DMS153 treated with DMSO at 0.1 percent for 48 hours (cell line): ENCODE data around the gene VSIG8.

Experiments
- DNase-seq: peaks from one replicate; lab custom pipeline; 2025; ENCODE audit not compliant: unreplicated experiment; lab: John Stamatoyannopoulos, UW

The VSIG8 gene

DNA sequence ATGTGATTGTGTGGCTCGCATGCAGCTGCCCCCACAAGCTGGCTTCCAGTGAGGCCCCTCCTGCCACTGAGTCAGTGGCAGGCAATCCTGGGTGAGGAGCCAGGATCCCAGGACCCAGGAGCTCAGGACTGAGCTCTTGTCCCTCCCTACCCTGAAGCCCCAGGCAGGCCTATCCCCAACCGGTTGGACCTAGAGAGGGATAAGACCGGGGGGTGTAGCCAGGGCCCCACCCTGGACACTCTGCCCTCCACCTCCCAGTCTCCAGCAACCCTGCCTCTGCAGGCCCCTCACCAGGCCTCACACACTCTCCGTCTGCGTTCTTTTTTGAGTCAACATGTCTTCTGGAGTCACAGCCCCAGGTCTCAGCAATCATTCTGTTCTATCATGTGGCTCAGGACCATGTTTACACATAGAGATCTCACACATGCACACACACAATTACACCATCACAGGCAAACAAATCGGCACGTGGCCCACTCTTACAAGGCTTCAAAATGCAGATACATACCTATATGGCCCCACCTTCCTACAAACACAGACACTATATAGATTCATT lies 2.6 kb downstream of the VSIG8 start:
- no peak for DNase-seq

DNA sequence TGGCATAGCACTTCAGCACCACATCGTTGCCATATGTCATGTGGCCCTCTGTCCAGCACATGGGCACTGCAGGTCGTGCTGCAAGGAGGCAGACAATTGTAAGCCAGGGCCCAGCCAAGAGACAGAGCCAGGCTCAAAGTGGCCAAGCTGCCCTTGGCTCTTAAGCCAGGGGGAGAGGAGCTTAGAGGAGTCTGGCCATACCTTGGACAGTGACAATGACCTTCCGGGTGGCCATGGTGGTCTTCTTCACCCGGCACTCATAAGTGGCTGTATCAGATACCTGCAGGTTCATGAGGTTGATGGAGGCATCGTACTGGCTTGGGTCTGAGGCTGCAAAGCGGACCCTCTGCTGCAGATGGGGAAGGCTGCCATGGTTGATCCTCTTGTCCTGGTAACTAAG lies 4.6 kb downstream of the VSIG8 start:
- no peak for DNase-seq

DNA sequence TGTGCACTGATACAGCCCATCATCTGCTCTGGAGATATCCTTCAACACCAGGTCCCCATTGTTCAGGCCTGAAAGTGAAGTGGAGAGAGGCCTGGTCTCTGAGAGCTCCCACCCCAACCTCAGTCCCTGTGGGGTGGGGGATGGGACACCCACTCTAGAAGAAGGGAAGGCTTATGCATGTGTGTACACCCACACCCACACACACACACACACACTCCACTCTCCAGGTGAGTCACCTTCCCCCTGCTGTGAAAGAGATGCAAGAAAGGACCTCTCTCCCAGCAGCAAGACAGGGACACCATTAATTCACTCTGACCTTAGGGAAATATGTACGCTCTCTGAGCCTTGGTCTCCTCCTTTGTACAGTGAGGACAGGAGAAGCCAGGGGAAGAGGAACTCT lies 5.9 kb downstream of the VSIG8 start:
- DNase-seq, result no peak

DNA sequence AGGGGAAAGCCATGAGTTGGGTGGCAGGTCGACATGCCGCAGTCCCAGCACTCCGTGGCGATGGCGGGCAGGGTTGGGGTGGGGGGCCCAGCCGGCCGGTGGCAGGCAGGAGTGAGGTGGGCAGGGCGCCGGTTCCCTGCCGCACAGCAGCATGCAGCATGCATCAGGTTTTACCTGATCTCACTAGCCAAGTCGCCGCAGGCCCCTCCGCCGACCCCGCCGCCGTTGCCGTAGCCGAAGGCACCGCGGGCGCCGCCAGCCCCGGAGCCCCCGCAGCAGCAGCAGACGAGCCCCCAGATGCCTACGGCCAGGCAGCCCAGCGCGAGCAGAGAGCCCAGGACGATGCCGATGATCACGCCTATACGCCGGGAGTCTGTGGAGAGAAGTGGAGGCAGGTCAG lies 6.7 kb downstream of the VSIG8 start:
- no peak for DNase-seq

DNA sequence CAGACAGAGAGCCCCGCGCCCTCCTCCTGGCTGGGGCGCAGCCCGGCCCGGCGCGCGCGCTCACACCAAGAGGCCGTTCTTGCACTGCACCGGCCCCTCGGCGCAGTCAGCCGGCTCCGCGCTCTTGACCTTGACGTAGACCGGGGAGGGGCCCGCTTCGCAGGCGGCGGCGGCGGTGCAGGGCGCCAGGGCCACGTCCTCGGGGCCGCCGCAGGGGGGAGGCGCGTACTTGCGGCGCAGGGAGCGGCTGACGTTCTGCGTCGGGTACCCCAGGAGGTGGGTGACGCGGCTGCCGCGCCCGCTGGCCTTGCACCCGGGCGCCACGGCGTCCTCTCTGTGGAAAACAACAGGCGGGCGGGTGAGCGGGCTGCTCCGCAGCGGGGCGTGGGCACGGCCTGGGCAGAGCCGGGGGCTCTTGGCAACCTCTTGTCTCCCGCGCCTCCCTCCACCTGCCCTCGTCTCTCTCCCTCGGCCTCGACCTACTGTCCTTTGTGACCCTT lies 7.7 kb downstream of the VSIG8 start:
- DNase-seq, result peak; percentile 69

DNA sequence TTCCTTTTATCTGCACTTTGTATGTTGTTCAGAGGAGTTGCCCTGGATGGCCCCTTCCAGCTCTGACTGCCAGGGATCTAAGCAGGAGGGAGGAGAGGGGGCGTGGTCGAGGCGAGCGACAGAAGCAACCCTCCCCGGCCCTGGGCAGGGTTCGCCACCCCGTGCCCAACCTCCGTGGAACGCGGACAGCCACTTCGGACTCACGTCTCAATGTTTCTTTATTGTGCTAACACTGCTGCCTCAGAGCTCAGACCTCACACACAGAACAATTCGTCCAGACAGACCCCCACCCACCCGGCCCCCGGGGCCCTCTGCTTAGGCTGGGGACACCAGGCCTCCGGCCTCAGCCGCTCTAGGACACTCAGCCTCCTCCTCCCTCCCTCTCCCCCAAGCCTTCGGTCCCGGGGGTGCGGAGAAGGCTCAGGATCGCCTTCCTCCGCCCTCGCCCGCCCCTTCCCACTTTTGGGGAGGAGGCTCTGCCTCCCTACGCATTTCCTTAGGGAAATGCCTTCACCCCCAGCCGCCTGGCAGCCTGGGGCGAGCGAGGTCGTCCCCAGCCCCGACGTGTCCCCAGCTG lies 8.3 kb downstream of the VSIG8 start:
- DNase-seq, result peak; percentile 71

DNA sequence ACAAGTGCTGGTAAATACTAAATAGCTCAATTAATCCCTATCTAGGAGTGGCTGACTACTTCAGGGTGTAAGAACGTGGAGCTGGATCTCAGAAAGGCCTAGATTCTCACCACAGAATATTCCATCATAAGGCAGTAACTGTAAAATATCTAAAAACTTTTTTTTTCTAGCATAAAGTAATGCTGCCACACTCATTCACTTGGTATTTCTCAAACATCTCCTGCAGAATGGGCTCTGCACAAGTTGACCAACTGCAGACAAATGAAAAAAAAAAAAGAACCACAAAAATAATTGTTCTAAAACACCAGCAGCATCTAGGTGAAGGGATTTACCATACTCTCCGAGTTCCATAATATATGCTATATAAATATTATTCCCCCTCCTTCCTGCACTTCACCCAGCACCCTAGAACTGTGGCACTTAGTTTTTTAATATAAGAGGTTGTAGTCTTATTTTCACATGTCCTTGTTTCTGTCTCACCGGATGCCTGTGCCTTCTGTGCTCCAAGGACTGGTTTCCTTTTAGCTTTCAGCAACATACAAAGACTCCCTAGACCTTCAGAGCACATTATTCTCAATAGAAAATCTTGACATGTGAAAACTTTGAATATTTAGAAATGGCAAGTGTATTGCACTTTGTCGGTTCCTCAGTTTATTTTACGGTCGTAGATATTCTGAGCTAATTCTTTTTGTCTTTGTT lies 8.9 kb downstream of the VSIG8 start:
- DNase-seq, result peak; percentile 71

DNA sequence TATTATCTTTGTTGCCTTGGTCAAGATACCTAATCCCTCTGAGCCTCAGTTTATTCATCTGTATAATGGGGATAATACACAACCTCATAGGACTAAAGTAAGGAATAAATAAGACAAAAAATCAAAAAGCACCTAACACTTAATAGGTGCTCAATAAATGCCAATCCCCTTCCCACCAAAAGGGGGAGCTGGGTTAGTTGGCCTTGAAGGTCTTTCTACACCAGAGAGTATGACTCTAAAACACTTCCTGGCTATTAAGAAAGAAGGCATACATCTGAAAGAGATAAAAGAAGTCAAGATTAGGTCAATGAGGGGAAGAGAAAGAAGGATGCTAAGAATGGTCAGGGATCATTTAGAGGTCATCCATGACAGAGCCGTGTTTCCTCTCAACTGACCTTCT lies 11.1 kb downstream of the VSIG8 start:
- DNase-seq, result no peak

DNA sequence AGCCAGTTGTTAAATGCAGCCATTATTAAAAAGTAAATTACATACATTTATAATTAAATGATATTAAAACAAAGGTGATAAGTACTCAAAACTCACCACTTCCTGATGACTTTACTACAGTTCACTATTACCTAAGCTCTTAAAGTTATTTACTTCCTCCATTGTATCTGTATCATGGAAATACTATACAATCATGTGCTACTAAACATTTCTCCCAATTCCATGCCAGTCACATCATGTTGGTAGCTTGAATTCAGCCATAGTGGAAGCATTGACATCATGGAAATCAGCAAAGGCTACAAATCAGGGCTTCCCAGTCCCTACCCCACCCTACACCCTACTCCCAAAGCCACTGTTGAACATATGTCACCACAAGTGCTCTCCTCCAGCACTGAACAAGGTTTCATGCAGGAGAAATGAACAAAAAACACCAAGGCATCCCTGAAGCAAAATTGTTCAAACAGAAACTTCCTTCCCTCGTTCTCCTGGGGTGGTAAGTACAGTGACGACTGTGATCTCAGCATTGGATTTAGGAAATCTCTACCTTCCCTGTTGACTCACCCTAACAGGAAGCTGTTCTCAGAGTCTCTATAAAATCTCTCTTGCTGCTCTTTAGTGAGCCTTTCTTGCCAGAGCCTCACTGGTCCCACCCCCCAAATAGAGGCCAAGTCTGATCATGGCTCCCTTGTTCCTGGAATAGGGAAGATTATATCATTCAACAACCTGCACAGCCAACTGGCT lies 12.7 kb downstream of the VSIG8 start:
- no peak for DNase-seq

DNA sequence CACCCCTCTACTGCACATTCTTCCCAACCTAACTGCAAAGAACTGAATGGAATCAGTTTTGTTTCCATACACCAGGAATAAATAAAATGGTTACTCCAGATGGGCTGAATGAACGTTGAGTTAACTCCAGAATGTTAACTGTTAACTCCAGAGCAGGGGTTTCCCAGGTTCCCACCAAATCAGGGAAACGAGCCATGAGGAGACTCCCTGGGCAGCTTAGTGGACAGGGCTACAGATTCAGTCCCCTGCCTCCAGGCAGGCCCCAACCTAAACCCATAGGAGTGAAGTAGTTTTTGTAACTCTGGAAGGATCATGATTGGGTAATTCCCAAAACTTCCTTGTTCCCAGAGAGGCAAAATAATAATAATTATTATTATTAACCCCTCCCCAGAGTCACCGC lies 14.1 kb downstream of the VSIG8 start:
- no peak for DNase-seq

DNA sequence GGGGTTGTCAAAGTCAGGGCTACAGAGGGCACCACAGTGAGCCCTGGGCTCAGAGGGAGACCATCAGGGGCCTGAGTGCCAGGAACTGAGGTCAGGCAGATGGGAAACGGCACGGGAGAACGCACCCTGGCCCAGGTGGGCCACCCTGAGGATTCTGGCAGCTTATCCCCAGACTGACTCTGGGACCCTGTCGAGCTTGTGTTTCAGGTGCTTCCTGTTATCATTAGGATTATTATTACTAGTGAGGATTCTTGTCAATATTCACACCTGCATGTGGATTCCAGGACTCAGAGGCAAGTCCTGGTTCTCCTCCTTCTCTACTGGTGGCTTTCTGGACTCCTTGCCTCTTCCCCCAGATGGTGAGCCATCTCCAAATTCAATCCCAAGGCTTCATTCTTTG lies 15.2 kb downstream of the VSIG8 start:
- no peak for DNase-seq

DNA sequence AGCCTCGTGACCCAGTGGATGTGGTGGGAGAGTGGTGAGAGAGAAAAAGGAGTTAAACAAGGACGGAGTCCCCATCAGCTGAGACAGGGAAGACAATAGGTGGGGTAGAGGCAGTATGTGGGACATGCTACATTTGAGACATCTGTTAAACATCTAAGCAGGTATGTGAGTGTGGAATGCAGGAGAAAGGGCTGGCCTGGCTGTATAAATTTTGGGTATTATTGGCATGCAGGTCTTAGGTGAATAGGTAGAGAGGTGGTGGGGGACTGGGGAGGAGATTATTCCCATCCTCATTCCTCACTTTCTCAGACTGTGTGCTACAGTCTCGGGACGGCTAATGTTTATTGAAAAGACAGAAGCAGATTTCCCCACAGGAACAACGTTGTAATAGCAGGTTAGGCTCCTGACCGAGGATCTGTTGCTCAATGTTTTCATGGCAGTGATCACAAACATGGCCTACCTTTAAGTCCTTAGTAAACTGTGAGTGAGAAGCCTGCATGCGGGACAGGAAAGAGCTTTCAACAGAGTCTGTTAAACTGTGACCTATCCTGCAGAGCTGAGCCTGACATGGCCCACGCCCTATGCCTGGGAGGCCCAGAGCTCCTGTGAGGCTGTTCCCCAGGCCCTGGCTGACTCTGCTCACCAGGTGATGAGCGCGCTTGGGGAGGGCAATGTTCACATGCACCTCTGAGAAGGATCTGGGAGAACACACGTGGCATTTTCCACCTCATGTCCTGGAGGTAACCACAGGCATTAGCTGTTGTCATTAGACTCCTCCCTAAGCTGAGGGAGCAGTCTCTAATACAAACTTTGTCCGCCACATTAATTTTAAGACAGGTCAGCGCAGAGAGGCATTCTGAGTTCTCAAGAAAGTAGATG lies 16.5 kb downstream of the VSIG8 start:
- DNase-seq, result no peak

DNA sequence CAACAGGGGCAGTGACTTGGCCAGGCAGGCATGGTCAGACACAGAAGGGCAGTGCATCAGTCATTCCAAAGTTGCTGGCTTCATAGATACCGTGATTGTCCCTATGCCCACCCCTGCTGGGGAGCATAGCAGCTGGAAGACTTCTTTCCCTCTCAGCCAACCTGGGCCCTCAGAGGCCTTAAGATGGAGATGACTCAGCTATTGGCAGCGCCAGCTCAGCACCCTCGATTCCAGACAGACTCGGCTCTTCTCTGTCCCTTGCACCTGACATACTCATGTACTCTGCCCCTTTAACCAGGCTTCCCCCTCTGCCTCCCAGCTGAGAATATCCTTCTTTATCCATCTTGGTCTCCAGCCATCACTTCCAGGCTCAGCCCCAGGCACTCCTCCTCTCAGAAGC lies 19.0 kb downstream of the VSIG8 start:
- DNase-seq, result no peak

DNA sequence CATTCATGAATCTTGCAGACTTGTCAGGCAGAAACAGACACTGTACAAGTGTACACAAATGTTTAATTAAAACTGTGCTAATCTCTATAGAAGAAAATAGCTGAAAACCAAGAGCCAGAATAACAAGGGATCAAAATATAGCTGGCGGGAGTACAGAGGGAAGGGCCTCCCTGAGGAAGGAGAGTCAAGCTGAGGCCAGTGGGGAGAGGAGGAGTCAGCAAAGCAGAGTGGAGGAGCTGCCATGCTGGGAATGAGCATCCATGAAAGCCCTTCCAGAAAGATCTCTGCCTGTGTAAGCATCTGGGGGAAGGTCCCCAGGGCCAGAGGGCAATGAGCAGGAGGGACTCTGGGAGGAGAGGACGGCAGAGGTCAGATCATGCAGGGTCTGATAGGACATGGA lies 20.7 kb downstream of the VSIG8 start:
- DNase-seq, result no peak

DNA sequence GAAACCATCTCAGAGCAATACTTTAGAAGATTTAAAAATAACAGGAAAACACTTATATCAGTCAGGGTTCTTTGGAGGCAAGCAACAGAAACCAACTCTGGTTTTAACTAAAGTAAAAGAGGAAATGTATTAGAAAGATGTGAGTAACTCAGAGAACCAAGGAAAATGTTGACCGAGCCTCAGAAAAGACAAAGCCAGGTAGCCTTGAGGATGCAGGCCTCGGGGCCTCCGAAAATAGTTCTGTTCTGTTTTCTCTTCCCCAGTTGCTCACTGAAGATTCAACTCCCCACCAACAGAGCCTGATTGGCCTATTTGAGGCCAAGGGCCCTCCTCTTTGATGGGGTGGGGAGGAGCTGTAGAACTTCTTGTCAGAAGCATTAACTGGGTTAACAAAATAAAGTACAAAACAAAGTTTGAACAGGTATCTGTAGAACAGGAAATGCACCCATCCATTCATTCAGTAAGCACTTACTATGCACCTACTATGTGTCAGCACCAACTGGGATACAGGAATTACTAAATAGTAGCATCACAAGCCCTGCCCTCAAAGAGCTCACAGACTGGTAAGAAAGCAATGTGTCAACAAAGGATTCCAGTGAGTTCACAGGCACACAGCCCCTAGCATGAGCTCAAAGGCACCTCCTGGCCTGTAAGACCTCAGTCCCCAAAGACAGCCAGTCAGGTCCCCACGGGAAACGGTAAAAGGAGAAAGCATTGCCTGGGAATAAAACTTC lies 23.2 kb downstream of the VSIG8 start:
- DNase-seq, result no peak

DNA sequence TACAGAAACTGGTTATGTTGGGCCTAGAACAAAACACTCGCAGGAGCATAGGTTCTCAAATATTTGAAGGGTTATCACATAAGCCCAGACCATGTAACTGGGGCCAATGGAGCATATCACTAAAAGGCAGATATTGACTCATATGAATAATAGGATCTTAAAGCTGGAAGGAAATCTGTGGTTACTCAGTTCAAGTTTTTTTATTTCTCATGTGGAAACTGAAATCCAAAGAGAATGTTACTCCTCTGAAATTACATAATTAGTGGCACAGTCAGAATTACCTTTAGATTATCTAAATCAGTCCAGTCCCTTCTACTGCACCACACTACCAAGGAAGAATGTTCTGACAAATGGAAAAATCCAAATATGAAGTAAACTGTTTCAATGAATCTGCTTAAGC lies 23.7 kb downstream of the VSIG8 start:
- no peak for DNase-seq

DNA sequence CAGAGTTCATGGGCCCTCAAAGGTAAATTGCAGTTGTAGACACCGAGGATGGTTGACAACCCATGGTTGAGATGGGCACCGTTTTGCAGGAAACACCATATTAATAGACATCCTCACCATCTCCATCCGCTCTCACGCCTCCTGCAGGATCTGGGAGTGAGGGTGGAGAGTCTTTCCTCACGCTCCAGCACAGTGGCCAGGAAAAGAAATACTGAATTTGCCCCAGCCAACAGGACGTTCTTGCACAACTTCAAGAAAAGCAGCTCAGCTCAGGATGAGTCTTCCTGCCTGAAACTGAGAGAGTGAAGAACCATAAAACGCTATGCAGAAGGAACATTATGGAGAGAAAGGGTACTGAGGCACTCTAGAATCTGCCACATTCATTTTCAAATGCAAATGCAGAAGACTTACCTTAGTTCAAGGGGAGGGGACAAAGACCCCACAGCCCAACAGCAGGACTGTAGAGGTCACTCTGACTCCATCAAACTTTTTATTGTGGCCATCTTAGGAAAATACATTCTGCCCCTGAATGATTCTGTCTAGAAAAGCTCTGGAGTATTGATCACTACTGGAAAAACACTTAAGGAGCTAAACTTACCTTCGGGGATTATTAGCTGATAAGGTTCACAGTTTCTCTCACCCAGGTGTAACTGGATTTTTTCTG lies 26.5 kb downstream of the VSIG8 start:
- DNase-seq, result no peak

DNA sequence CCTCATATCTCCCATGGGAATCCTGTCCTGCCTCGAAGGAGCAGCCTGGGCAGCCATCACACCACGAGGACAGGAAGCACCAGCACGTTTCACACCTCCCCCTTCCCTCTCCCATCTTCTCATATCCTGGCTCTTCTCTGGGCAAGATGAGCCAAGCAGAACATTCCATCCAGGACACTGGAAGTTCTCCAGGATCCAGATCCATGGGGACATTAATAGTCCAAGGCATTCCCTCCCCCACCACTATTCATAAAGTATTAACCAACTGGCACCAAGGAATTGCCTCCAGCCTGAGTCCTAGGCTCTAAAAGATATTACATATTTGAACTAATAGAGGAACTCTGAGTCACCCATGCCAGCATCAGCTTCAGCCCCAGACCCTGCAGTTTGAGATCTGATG lies 27.1 kb downstream of the VSIG8 start:
- no peak for DNase-seq

DNA sequence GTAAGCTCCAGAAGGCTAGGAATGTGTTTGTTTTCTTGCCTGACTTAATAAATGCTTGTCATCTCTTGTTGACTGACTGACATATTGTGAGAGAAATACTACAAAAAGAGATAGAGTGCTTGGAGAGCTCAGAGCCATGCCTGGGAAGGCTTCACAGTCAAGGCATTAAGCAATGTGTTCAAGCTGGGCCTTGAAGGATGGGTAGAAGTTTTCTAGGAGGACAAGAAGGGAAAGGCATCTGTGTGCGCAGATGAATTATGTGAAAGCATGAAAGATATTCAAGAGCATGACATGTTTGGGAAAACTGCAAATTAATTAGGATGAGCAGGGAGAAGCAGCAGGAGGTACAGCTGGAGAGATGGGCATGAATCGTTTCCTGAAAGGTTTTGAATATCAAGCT lies 30.1 kb downstream of the VSIG8 start:
- no peak for DNase-seq
